HL-60 (cell line): ENCODE measurements around the gene BAHCC1.

Experiments
- DNase-seq, 2 experiments: peaks; one replicate each; pipeline ENCODE4 v3.0.0-alpha.2; 2010 to 2020; ENCODE audit warnings: low read depth in 1 of 2, low spot score in 1 of 2
- H3K27ac ChIP-seq: fragments of 250-450 bp; sonication (Bioruptor Pico); replicated peaks from 2 replicates; pipeline ENCODE4 v1.5.1; 2020; ENCODE audit warnings: mild to moderate bottlenecking, moderate library complexity
- H3K27me3 ChIP-seq: fragments of 250-450 bp; sonication (Bioruptor Pico); 2 replicates; pipeline ENCODE4 v1.5.1; 2021; ENCODE audit warnings: mild to moderate bottlenecking, moderate library complexity; ENCODE audit not compliant: insufficient read depth, poor library complexity, severe bottlenecking
- H3K4me3 ChIP-seq: replicated peaks from 2 replicates; pipeline ENCODE4 v1.5.1; 2011; ENCODE audit warnings: mild to moderate bottlenecking, control low read depth, low read length; ENCODE audit not compliant: insufficient read depth
- GABPA ChIP-seq: IDR thresholded peaks from 2 replicates; pipeline ENCODE4 v1.6.1; 2012; ENCODE audit warnings: low read depth
- POLR2AphosphoS5 ChIP-seq: IDR thresholded peaks from 2 replicates; pipeline ENCODE4 v1.6.1; 2012; ENCODE audit warnings: low read depth
- REST ChIP-seq: IDR thresholded peaks from 2 replicates; pipeline ENCODE4 v1.6.1; 2012; ENCODE audit warnings: low read depth; ENCODE audit not compliant: insufficient replicate concordance
- SPI1 ChIP-seq: IDR thresholded peaks from 2 replicates; pipeline ENCODE4 v1.6.1; 2012; ENCODE audit warnings: low read depth, mild to moderate bottlenecking, borderline replicate concordance
- TF ChIP-seq, protein P1 (sequence below): IDR thresholded peaks from one replicate; pipeline ENCODE4 v1.5.1; 2011; ENCODE audit warnings: low read length, control low read depth, inconsistent platforms; ENCODE audit not compliant: insufficient read depth

BAHCC1 gene

DNA sequence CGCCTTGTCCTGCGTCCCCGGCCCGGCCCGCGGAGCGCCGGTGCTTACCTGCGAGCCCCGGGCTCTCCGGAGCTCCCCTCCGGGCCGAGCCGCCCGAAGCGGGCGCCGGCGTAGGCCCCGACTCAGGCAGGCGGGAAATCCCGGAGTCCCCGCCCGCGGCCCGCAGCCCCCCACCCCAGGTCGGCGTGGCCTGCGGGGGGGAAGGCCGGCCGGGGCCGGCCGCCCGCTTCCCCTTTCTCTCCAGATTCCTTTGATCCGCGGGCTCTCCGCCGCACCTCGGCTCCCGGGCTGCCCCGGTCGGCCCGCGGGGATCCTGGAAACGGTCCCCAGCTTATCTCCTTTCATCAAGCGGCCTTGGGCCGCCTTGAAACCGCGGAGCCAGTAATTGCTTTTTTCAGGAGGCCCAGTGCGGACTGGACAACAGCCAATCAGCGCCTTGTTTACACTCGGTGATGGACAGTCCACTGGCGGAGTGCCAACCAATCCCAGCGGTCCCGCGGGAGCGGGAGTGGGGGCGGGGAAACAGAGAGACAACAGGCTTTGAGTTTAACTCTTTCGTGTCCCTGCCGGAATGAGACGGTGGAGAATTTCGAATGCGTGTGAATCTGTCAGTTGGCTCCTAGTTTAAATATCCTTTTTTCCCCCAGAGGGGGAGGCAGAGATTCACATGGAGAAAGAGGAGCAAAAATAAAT, 1.4 kb upstream of the BAHCC1 start:
- H3K27ac ChIP-seq = peak overlapping the region; percentile 68
- TF ChIP-seq POLR2AphosphoS5 (peak; percentile 81), GABPA (peak; percentile 9; the same call in 1 of the 2 replicates), REST (no peak), SPI1 (peak; percentile 79)
- TF ChIP-seq, protein P1, sequence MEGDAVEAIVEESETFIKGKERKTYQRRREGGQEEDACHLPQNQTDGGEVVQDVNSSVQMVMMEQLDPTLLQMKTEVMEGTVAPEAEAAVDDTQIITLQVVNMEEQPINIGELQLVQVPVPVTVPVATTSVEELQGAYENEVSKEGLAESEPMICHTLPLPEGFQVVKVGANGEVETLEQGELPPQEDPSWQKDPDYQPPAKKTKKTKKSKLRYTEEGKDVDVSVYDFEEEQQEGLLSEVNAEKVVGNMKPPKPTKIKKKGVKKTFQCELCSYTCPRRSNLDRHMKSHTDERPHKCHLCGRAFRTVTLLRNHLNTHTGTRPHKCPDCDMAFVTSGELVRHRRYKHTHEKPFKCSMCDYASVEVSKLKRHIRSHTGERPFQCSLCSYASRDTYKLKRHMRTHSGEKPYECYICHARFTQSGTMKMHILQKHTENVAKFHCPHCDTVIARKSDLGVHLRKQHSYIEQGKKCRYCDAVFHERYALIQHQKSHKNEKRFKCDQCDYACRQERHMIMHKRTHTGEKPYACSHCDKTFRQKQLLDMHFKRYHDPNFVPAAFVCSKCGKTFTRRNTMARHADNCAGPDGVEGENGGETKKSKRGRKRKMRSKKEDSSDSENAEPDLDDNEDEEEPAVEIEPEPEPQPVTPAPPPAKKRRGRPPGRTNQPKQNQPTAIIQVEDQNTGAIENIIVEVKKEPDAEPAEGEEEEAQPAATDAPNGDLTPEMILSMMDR = no peak
- peak; percentile 97 to 100 for DNase-seq
- peak overlapping the region; percentile 21 for H3K4me3 ChIP-seq
- no peaks in the 10 kb centered on the region for H3K27me3 ChIP-seq

DNA sequence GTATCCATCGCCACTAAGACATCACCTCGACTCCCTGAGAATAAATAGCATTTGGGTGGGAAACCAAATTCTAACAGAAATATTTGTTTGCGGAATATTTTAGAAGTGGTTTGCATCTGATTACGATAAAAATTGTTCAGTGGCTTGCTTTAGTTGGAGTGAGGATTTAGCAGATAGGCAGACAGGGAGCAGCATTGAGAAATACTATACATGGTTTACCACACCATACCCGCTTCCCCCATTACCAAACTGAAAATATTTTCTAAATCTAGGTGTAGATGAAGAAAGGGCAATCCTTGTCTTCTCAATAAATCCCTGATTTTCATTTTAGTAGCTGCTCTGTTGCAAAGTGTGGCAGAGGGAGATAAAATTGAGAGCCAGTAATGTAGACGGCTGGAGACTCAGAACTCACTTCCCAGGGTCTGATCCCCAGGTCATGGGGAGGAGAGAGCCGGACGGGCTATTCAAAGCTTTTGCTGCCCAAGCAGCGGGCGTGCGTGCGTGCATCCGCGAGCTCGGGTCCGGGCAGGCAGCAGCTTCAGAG, 808 bp upstream of the BAHCC1 start:
- H3K4me3 ChIP-seq = peak overlapping the region; percentile 26
- H3K27me3 ChIP-seq = no peaks in the 10 kb centered on the region
- TF ChIP-seq, protein P1 = no peak
- TF ChIP-seq SPI1 = 0 out of 2 replicates have a peak, but pooled peaks have one; percentile 10

DNA sequence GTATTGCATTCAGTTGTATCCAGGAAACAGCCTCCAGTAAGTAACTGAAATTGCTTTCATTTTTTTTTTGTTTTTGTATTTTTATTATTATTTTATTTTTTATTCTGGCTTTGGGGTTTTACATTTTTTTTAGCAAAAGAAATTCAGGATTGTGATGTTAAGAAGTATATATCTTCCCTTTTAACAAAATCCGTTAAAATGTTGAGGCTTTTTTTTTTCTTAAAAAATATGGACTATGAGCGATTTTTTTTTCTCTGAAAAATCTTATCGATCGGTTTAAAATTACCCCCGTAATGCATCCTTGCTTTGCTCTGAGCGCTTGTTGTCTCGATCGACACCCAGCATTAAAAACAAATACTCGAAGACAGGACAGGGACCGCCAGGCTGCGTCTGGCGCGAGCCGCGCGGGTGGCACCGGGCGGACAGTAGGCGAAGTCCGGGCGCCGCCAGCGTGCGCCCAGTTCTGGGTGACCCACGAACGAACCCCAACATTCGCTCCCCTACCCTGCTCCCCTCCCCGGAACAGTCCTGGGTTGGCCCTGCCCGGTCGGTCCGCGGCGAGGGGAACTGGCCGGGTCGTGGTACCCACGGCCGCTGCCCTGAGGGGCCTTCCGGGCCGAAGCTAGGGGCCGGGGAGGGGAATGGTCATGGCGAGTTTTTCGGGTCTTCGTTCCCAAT, 482 bp downstream of the BAHCC1 start:
- H3K4me3 ChIP-seq = peak overlapping the region; percentile 62

More for the DNA sequence above, 808 bp upstream of the BAHCC1 start:
- DNase-seq = peak in 1 of 2 experiments; percentile 54
- peak overlapping the region; percentile 68 for H3K27ac ChIP-seq

More for the DNA sequence above, 482 bp downstream of the BAHCC1 start:
- no peak for DNase-seq
- TF ChIP-seq REST (no peak), POLR2AphosphoS5 (peak; percentile 87; the same call in 1 of the 2 replicates)
- H3K27me3 ChIP-seq = no peaks in the 10 kb centered on the region
- peak overlapping the region; percentile 95 for H3K27ac ChIP-seq
